Loucy (cell line): Measurements from ENCODE around the gene RBPJL.

ENCODE experiments used
- EZH2phosphoT487 ChIP-seq: fragments of 200-600 bp; IDR thresholded peaks from 2 replicates; pipeline ENCODE4 v1.6.1; 2018; ENCODE audit warnings: antibody characterized with exemption, mild to moderate bottlenecking, moderate library complexity, borderline replicate concordance
- TF ChIP-seq, protein P1 (sequence below): fragments of 200-600 bp; sonication (generic); conservative IDR thresholded peaks from 2 replicates; pipeline ENCODE4 v1.5.1; 2014; ENCODE audit warnings: mild to moderate bottlenecking, antibody characterized with exemption, low read length

DNA sequence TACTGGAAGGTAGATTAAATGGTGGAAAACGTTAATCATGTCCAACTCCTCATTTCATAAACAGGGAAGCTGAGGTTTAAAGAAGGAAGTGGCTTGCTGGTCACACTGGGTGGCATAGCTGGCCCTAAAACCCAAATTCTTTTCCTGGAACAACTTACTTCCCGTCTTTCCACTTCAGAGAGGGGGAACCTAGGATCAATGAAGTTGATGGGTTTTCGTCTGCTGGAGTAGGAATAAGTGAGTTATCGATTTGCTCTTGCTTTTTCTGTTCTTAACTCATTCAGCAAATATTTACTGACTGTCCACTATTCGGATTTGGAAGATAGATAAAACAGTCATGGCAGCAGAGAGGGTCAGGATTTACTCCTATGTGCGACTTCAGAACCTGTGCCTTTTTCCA is 55.2 kb downstream of the RBPJL start:
- TF ChIP-seq, protein P1, sequence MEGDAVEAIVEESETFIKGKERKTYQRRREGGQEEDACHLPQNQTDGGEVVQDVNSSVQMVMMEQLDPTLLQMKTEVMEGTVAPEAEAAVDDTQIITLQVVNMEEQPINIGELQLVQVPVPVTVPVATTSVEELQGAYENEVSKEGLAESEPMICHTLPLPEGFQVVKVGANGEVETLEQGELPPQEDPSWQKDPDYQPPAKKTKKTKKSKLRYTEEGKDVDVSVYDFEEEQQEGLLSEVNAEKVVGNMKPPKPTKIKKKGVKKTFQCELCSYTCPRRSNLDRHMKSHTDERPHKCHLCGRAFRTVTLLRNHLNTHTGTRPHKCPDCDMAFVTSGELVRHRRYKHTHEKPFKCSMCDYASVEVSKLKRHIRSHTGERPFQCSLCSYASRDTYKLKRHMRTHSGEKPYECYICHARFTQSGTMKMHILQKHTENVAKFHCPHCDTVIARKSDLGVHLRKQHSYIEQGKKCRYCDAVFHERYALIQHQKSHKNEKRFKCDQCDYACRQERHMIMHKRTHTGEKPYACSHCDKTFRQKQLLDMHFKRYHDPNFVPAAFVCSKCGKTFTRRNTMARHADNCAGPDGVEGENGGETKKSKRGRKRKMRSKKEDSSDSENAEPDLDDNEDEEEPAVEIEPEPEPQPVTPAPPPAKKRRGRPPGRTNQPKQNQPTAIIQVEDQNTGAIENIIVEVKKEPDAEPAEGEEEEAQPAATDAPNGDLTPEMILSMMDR = no peak
- no peak for TF ChIP-seq EZH2phosphoT487
